ENCODE data around the gene SIL1. TPM values are rescaled to one million over a fixed set of nuclear protein-coding genes. Genes with fewer than 3 reads are reported as not detected.

SIL1 gene
- total and polyA plus RNA-seq, 2 of the 13 experiments (the other 11 are each of a cell fraction or from before 2014, with no cell fraction given): 26.0 to 30.0 TPM

DNA sequence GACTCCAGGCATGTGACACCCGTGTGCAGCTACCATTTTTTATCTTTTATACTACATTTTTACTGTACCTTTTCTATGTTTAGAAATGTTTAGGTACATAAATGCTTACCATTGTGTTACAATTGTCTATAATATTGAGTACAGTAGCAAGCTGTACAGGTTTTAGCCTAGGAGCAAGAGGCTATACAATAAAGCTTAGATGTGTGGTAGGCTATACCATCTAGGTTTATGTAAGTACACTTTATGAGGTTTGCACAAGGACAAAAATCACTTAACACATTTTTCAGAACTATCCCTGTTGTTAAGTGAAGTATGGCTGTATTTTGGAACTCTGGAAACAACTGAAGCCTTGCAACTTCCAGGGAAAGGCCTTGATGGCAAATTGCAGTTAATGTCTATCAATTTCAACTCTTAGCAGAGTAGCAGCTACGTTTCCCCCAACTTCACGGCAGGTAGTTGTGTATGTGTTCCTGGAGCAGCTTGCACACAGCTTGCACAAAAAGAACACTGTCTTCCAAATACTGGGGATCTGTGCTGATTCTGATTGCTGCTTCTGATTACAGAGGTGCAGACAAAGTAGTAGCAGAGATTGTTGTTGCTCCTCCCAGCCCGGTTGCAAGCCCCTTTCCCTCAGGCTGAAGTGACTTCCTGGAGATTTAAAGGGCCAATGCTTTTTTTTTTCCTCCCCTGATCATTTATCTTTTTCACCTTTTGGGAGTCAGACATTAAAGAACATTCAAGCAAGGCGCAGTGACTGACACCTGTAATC is 30.0 kb downstream of the SIL1 start:
- Histone ChIP-seq H3K4me2 (ENCODE audit: low read depth, low read length) (no peak overlapping the region), H3K36me3 (replicated peaks in 1 of 2; ENCODE audit: control insufficient read depth in 1 of 2, insufficient read depth in 2 of 2, low read length in 2 of 2) (no peaks in the 10 kb centered on the region), H2AFZ (ENCODE audit: low read length) (no peak overlapping the region), H3K9ac (ENCODE audit: insufficient read depth, low read depth, low read length) (no peak overlapping the region), H3K9me3 (ENCODE audit: low read length) (peaks cover 6% of the 10 kb centered on the region; the same call in 1 of the 2 replicates), H3K79me2 (ENCODE audit: insufficient read depth, low read length) (no peaks in the 10 kb centered on the region), H3K4me1 (ENCODE audit: insufficient read depth, low read length) (no peaks in the 10 kb centered on the region), H3K4me3 (replicated peaks in 1 of 3; ENCODE audit: insufficient read depth in 1 of 3, low read depth in 2 of 3, low read length in 3 of 3) (no peak overlapping the region), H3K27ac (ENCODE audit: extremely low read length, insufficient read depth, low read length) (no peak overlapping the region), H4K20me1 (ENCODE audit: insufficient read depth, low read length) (no peaks in the 10 kb centered on the region), H3K27me3 (ENCODE audit: control insufficient read depth in 1 of 2, insufficient read depth in 2 of 2, low read length in 2 of 2) (no peaks in the 10 kb centered on the region)
- ChIA-PET CTCF (ENCODE audit: low intra/inter-chr PET ratio, low total read pairs) (no interaction called here), POLR2A (no interaction called here)
- no TSS peak for BruUV-seq (replicated peaks)
- intact Hi-C loops (cut with micrococcal nuclease; ENCODE audit: unreplicated experiment) (no loop called here), in situ Hi-C loops (cut with HindIII; ENCODE audit: extremely low pct_ligation_motif_present, low pct_unique_long_range_greater_than_20kb) (no loop called here)
- 88% methylated on average over 5 of the region's 5 CpGs for WGBS (ENCODE audit: low lambda C conversion rate)
- TF ChIP-seq, protein P1, sequence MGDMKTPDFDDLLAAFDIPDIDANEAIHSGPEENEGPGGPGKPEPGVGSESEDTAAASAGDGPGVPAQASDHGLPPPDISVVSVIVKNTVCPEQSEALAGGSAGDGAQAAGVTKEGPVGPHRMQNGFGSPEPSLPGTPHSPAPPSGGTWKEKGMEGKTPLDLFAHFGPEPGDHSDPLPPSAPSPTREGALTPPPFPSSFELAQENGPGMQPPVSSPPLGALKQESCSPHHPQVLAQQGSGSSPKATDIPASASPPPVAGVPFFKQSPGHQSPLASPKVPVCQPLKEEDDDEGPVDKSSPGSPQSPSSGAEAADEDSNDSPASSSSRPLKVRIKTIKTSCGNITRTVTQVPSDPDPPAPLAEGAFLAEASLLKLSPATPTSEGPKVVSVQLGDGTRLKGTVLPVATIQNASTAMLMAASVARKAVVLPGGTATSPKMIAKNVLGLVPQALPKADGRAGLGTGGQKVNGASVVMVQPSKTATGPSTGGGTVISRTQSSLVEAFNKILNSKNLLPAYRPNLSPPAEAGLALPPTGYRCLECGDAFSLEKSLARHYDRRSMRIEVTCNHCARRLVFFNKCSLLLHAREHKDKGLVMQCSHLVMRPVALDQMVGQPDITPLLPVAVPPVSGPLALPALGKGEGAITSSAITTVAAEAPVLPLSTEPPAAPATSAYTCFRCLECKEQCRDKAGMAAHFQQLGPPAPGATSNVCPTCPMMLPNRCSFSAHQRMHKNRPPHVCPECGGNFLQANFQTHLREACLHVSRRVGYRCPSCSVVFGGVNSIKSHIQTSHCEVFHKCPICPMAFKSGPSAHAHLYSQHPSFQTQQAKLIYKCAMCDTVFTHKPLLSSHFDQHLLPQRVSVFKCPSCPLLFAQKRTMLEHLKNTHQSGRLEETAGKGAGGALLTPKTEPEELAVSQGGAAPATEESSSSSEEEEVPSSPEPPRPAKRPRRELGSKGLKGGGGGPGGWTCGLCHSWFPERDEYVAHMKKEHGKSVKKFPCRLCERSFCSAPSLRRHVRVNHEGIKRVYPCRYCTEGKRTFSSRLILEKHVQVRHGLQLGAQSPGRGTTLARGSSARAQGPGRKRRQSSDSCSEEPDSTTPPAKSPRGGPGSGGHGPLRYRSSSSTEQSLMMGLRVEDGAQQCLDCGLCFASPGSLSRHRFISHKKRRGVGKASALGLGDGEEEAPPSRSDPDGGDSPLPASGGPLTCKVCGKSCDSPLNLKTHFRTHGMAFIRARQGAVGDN (CRISPR knock-in tag; IDR thresholded peaks at IDR 0.05): no peak
- TF ChIP-seq ZFP41 (CRISPR knock-in tag; IDR thresholded peaks at IDR 0.05; ENCODE audit: borderline replicate concordance): no peak
- no peak for TF ChIP-seq ZNF468 (CRISPR knock-in tag; IDR thresholded peaks at IDR 0.05)
- TF ChIP-seq CAMTA2 (CRISPR knock-in tag; IDR thresholded peaks at IDR 0.05; ENCODE audit: borderline replicate concordance): no peak
- no peak for TF ChIP-seq ZNF431 (CRISPR knock-in tag; IDR thresholded peaks at IDR 0.05; ENCODE audit: borderline replicate concordance, low read depth)
- no peak for TF ChIP-seq PPARG (CRISPR knock-in tag; conservative IDR thresholded peaks at IDR 0.05)
- no peak for TF ChIP-seq ZNF644 (CRISPR knock-in tag; IDR thresholded peaks at IDR 0.05; ENCODE audit: low read depth)
- no peak for TF ChIP-seq RBFOX2 (IDR thresholded peaks at IDR 0.05; ENCODE audit: low read depth, low read length)
- TF ChIP-seq BRD4 (CRISPR knock-in tag; IDR thresholded peaks at IDR 0.05): no peak
- DNase-seq (ENCODE audit: low spot score) (no peak), ATAC-seq (no peak), FAIRE-seq (no peak)
